Measurements from ENCODE around the gene USF3. TPM values are rescaled to one million over a fixed set of nuclear protein-coding genes. Genes with fewer than 3 reads are reported as not detected.

Gene USF3
- polyA plus RNA-seq, 1 experiment, result 5.7 TPM

DNA sequence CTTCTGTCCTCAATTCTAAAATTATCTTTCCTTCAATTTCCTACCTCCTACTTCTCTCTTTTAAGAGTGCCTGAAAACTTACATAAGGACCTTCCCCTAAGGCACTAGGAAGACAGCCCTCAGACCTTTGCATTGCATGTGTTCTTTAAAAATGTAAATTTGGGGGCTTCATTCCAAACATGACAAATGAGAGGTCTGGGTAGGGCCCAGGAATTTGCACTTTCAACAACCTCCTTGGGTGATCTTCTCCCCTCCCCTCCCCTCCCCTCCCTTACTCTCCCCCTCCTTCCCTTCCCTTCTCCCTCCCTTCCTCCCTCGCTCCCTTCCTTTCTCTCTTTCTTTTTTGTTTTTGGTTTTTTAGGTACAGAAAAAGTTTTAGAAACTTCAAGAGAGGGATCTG is 18.7 kb downstream of the USF3 start:
- Histone ChIP-seq H3K4me3 (ENCODE audit: low read depth, low read length) (no peak overlapping the region), H3K27me3 (ENCODE audit: control insufficient read depth, insufficient read depth, low read length) (no peaks in the 10 kb centered on the region), H3K36me3 (ENCODE audit: control insufficient read depth, insufficient read depth, low read length) (peaks cover 1% of the 10 kb centered on the region; the same call in 1 of the 2 replicates)
- ChIA-PET POLR2A (no interaction called here), CTCF (no interaction called here)
- TF ChIP-seq CTCF (IDR thresholded peaks at IDR 0.05; ENCODE audit: insufficient read depth, low read depth, low read length), result no peak
- DNase-seq (ENCODE audit: low read depth), result no peak

DNA sequence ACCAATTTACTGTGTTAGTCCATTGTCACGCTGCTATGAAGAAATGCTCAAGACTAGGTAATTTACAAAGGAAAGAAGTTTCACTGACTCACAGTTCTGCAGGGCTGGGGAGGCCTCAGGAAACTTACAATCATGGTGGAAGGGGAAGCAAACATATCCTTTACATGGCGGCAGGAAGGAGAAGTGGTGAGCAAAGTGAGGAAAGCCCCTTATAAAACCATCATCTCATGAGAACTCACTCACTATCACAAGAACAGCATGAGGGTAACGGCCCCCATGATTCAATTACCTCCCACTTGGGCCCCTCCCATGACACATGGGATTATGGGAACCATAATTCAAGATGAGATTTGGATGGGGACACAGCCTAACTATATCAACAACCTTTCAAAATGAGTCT is 20.2 kb downstream of the USF3 start:
- Histone ChIP-seq H3K4me3 (ENCODE audit: low read depth, low read length) (no peak overlapping the region), H3K36me3 (ENCODE audit: control insufficient read depth, insufficient read depth, low read length) (peaks cover 1% of the 10 kb centered on the region; the same call in 1 of the 2 replicates), H3K27me3 (ENCODE audit: control insufficient read depth, insufficient read depth, low read length) (no peaks in the 10 kb centered on the region)
- ChIA-PET CTCF (no interaction called here), POLR2A (no interaction called here)
- DNase-seq (ENCODE audit: low read depth), result no peak
- TF ChIP-seq CTCF (IDR thresholded peaks at IDR 0.05; ENCODE audit: insufficient read depth, low read depth, low read length), result no peak

GRCh38 chr3:113673593-113673992 is 22.8 kb downstream of the USF3 start:
- H3K27me3 ChIP-seq (ENCODE audit: control insufficient read depth, insufficient read depth, low read length), result no peaks in the 10 kb centered on the region
- no peak for TF ChIP-seq CTCF (IDR thresholded peaks at IDR 0.05; ENCODE audit: insufficient read depth, low read depth, low read length)
- peaks cover 3% of the 10 kb centered on the region for H3K36me3 ChIP-seq (ENCODE audit: control insufficient read depth, insufficient read depth, low read length)
- POLR2A ChIA-PET, result no interaction called here
- no peak for DNase-seq (ENCODE audit: low read depth)
- no peak overlapping the region for H3K4me3 ChIP-seq (ENCODE audit: low read depth, low read length)
- CTCF ChIA-PET, result no interaction called here

GRCh38 chr3:113668015-113668414 is 28.4 kb downstream of the USF3 start:
- no peaks in the 10 kb centered on the region for H3K27me3 ChIP-seq (ENCODE audit: control insufficient read depth, insufficient read depth, low read length)
- no peak overlapping the region for H3K4me3 ChIP-seq (ENCODE audit: low read depth, low read length)
- H3K36me3 ChIP-seq (ENCODE audit: control insufficient read depth, insufficient read depth, low read length), result peaks cover 2% of the 10 kb centered on the region; the same call in 1 of the 2 replicates
- no peak for TF ChIP-seq CTCF (IDR thresholded peaks at IDR 0.05; ENCODE audit: insufficient read depth, low read depth, low read length)
- DNase-seq (ENCODE audit: low read depth), result no peak
- CTCF ChIA-PET, result interaction anchor here (0.9 to 1.5 kb wide), 4 partner anchors 9 to 77 kb away, joined by 3 to 6 read pairs (median 3); no protein-coding TSS in a partner anchor
- POLR2A ChIA-PET, result no interaction called here

- CTCF ChIA-PET, result interaction anchor here (1.0 to 1.2 kb wide), 2 partner anchors 13 to 172 kb away, joined by 3 read pairs; no protein-coding TSS in a partner anchor
- no peak for TF ChIP-seq CTCF (IDR thresholded peaks at IDR 0.05; ENCODE audit: insufficient read depth, low read depth, low read length)
- POLR2A ChIA-PET, result no interaction called here
Observed at GRCh38 chr3:113664523-113665094, 31.8 kb downstream of the USF3 start.

More at GRCh38 chr3:113664523-113665094, 31.8 kb downstream of the USF3 start:
- Histone ChIP-seq H3K27me3 (ENCODE audit: control insufficient read depth, insufficient read depth, low read length) (no peaks in the 10 kb centered on the region), H3K36me3 (ENCODE audit: control insufficient read depth, insufficient read depth, low read length) (peaks cover 4% of the 10 kb centered on the region; the same call in 1 of the 2 replicates), H3K4me3 (ENCODE audit: low read depth, low read length) (no peak overlapping the region)
- no peak for DNase-seq (ENCODE audit: low read depth)

Measured in BJ (cell line).